DND-41 (cell line): ENCODE results near the gene MORF4L1.

Experiments
- ATAC-seq: fragments of 200-7000 bp; cut with Tn5 transposase; 3 replicates; pipeline ENCODE4 v1.9.1; 2021; ENCODE audit warnings: low read depth; ENCODE audit not compliant: insufficient read depth
- DNase-seq: peaks from one replicate; pipeline ENCODE4 v3.0.0-alpha.2; 2020
- H2AFZ ChIP-seq: 2 replicates; pipeline ENCODE4 v1.6.0; 2012; ENCODE audit warnings: low read depth, low read length
- H3K27ac ChIP-seq: 2 replicates; pipeline ENCODE4 v1.5.1; 2012; ENCODE audit warnings: low read length, inconsistent platforms
- H3K27me3 ChIP-seq: fragments of 200-600 bp; sonication (generic); 2 replicates; pipeline ENCODE4 v1.6.0; 2012; ENCODE audit warnings: low read length, mild to moderate bottlenecking, inconsistent platforms; ENCODE audit not compliant: insufficient read depth, poor library complexity
- H3K36me3 ChIP-seq: 2 replicates; pipeline ENCODE4 v1.5.1; 2012; ENCODE audit warnings: low read length, inconsistent platforms; ENCODE audit not compliant: insufficient read depth
- H3K4me1 ChIP-seq: 2 replicates; pipeline ENCODE4 v1.5.1; 2012; ENCODE audit warnings: mild to moderate bottlenecking, low read length; ENCODE audit not compliant: insufficient read depth
- H3K4me2 ChIP-seq: 2 replicates; pipeline ENCODE4 v1.6.0; 2012; ENCODE audit warnings: mild to moderate bottlenecking, moderate library complexity, low read length, inconsistent platforms; ENCODE audit not compliant: insufficient read depth
- H3K4me3 ChIP-seq, 2 experiments: fragments of 200-600 bp in 1 of 2; shearing (Covaris generic) in 1 of 2; 2 replicates each; pipeline ENCODE4 v1.5.1; 2012 to 2016; ENCODE audit warnings: inconsistent platforms in 2 of 2, low read length in 2 of 2, mild to moderate bottlenecking in 2 of 2, low read depth in 1 of 2, moderate library complexity in 1 of 2
- H3K79me2 ChIP-seq: 2 replicates; pipeline ENCODE4 v1.6.0; 2012; ENCODE audit warnings: low read length, inconsistent platforms; ENCODE audit not compliant: insufficient read depth
- H3K9ac ChIP-seq: 2 replicates; pipeline ENCODE4 v1.6.0; 2012; ENCODE audit warnings: low read depth, mild to moderate bottlenecking, inconsistent platforms, low read length, moderate library complexity
- H3K9me3 ChIP-seq: 2 replicates; pipeline ENCODE4 v1.5.1; 2012; ENCODE audit warnings: low read length, moderate library complexity, mild to moderate bottlenecking, inconsistent platforms; ENCODE audit not compliant: insufficient read depth, severe bottlenecking
- H4K20me1 ChIP-seq: 2 replicates; pipeline ENCODE4 v1.6.0; 2012; ENCODE audit warnings: low read length; ENCODE audit not compliant: insufficient read depth
- CTCF ChIP-seq: IDR thresholded peaks from 2 replicates; pipeline ENCODE4 v1.5.1; 2012; ENCODE audit warnings: borderline replicate concordance, low read length, moderate library complexity, mild to moderate bottlenecking; ENCODE audit not compliant: poor library complexity, severe bottlenecking; ENCODE audit errors: extremely low read depth
- EZH2 ChIP-seq: IDR thresholded peaks from 3 replicates; pipeline ENCODE4 v1.6.1; 2012; ENCODE audit warnings: borderline replicate concordance, low read depth, mild to moderate bottlenecking, moderate library complexity, low read length, inconsistent platforms; ENCODE audit not compliant: severe bottlenecking

The MORF4L1 gene

DNA sequence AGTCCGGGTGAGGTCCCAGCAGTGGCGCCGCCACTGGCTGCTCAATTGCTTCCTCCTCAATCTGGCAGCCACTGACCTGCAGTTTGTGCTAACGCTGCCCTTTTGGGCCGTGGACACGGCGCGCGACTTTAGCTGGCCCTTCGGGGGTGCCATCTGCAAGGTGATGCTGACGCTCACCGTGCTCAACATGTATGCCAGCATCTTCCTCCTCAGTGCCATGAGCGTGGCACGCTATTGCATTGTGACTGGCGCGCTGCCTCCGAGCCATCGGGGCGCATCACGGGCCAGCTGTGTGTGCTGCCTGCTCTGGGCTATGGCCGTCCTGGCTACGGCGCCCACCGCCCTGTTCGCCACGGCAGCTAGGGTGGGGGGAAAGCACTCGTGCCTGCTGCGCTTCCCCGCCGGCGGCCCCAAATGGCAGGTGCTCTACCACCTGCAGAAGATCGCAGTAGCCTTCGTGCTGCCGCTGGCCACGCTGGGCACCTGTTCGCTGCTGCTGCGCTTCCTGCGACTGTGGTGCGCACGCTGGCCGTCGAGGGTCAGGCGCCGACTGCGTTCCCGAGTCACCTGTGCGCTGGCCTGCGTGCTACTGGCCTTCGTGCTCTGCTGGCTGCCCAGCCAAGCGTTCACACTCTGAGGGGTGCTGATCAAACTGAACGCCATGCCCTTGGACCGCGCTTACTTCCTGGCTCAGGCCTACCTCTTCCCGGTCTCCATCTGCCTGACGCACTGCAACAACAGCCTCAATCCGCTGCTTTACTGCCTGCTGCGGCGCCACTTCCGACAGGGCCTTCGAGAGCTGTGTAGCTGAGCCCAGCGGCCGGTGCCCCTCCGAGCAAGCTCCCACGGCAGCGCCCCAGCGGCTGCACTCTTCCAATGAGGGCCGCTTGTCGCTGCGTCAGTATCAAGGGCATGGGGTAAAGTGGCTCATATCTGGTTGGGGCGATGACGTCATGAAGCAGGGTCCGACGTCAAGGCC, 41.2 kb upstream of the MORF4L1 start:
- TF ChIP-seq CTCF (no peak), EZH2 (no peak)
- H3K79me2 ChIP-seq: no peaks in the 10 kb centered on the region
- no peaks in the 10 kb centered on the region for H3K36me3 ChIP-seq
- H4K20me1 ChIP-seq: no peaks in the 10 kb centered on the region
- ATAC-seq (no peak), DNase-seq (no peak)
- no peak overlapping the region for H3K27ac ChIP-seq
- H2AFZ ChIP-seq: no peak overlapping the region
- no peak overlapping the region for H3K9ac ChIP-seq
- H3K9me3 ChIP-seq: no peaks in the 10 kb centered on the region
- no peak overlapping the region for H3K4me3 ChIP-seq
- H3K4me1 ChIP-seq: no peaks in the 10 kb centered on the region
- no peak overlapping the region for H3K4me2 ChIP-seq
- H3K27me3 ChIP-seq: no peaks in the 10 kb centered on the region

DNA sequence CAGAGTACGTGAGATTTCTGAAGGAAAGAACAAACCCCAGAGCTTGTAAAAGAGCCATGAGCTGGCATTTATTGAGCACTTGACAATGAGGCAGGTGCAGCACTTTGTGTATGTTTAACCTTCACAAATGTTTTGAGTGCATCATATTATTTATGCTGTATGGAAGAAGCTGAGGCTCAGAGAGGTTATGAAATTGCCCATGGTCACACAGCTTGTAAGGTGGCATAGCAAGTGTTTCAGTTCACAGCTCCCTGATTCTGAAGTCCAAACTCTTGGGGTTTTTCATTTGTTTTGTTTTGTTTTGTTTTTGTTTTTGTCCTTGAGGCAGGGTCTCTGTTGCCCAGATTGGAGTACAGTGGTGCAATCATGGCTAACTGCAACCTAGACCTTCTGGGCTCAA, 36.4 kb upstream of the MORF4L1 start:
- no peaks in the 10 kb centered on the region for H3K4me1 ChIP-seq
- DNase-seq (no peak), ATAC-seq (no peak)
- H4K20me1 ChIP-seq: no peaks in the 10 kb centered on the region
- no peaks in the 10 kb centered on the region for H3K79me2 ChIP-seq
- no peaks in the 10 kb centered on the region for H3K9me3 ChIP-seq
- H3K36me3 ChIP-seq: no peaks in the 10 kb centered on the region
- H3K27ac ChIP-seq: no peak overlapping the region
- no peak overlapping the region for H2AFZ ChIP-seq
- H3K9ac ChIP-seq: no peak overlapping the region
- H3K4me2 ChIP-seq: no peak overlapping the region
- no peak overlapping the region for H3K4me3 ChIP-seq
- TF ChIP-seq CTCF (no peak), EZH2 (no peak)
- no peaks in the 10 kb centered on the region for H3K27me3 ChIP-seq

DNA sequence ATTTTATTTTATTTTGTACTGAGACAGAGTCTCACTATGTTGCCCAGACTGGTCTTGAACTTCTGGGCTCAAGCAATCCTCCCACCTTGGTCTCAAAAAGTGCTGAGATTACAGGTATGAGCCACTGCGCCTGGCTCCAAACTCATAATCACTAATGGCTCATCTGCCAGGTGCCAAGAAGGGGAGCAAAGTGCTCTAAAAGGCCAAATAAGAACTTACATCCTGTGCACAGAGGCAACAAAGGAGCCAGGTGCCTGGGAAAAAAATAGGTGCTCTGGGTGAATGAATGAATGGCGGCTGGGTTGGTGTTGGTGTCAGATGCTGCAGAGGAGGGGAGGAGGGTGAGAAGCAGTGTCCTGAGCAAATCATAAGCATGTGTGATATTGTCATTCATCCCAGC, 35.6 kb upstream of the MORF4L1 start:
- no peak overlapping the region for H3K4me3 ChIP-seq
- no peak overlapping the region for H2AFZ ChIP-seq
- H3K79me2 ChIP-seq: no peaks in the 10 kb centered on the region
- H3K36me3 ChIP-seq: no peaks in the 10 kb centered on the region
- TF ChIP-seq CTCF (no peak), EZH2 (no peak)
- H3K4me2 ChIP-seq: no peak overlapping the region
- no peaks in the 10 kb centered on the region for H3K27me3 ChIP-seq
- DNase-seq (no peak), ATAC-seq (no peak)
- H3K27ac ChIP-seq: no peak overlapping the region
- no peaks in the 10 kb centered on the region for H3K4me1 ChIP-seq
- no peak overlapping the region for H3K9ac ChIP-seq
- H4K20me1 ChIP-seq: no peaks in the 10 kb centered on the region
- H3K9me3 ChIP-seq: no peaks in the 10 kb centered on the region
